ENCODE measurements around the gene MRC1.

DNA sequence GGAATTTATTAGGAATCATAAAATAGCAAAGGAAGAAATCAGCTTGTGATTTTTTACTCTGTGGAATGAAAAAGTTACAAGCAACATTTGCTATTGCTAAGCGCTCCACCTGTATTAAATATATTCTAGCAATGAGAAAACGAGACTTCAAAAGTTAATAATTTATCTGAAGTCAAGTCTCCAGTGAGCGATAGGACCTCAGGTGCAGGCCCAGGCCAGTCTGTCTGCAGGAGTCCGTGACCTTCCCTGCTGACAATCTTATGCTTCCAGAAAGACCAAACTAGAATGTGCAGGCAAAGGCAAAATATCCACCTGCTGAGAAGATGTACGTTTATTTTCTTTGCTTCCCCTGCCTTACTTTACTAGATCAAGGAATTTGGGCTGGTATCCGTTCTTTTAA is 22.7 kb downstream of the MRC1 start:
- no peak for TF ChIP-seq YY1 (IDR thresholded peaks at IDR 0.05; ENCODE audit: insufficient read depth, insufficient read length)
- TF ChIP-seq SUZ12 (IDR thresholded peaks at IDR 0.05; ENCODE audit: extremely low read depth, insufficient read depth, insufficient read length) = no peak
- TF ChIP-seq ZNF274 (IDR thresholded peaks at IDR 0.05; ENCODE audit: low read depth, low read length) = no peak
